Measurements from ENCODE around the gene KIF22.

Gene KIF22

DNA sequence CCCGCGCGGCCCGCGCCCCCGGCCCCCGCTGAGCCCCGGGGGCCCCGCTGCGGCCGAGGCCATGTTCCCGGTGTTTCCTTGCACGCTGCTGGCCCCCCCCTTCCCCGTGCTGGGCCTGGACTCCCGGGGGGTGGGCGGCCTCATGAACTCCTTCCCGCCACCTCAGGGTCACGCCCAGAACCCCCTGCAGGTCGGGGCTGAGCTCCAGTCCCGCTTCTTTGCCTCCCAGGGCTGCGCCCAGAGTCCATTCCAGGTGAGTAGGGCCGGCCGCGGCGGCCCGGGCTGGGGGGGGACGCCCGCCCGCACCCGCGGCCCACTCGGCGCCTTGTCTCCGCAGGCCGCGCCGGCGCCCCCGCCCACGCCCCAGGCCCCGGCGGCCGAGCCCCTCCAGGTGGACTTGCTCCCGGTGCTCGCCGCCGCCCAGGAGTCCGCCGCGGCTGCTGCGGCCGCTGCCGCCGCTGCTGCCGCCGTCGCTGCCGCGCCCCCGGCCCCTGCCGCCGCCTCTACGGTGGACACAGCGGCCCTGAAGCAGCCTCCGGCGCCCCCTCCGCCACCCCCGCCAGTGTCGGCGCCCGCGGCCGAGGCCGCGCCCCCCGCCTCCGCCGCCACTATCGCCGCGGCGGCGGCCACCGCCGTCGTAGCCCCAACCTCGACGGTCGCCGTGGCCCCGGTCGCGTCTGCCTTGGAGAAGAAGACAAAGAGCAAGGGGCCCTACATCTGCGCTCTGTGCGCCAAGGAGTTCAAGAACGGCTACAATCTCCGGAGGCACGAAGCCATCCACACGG is 16.3 kb downstream of the KIF22 start:
- TF ChIP-seq CTCF (IDR thresholded peaks at IDR 0.05; ENCODE audit: low read length, missing control alignments) = no peak
- H3K4me3 ChIP-seq (replicated peaks; ENCODE audit: low read depth, low read length) = peak overlapping the region; percentile 66
- no peak for DNase-seq (ENCODE audit: low read depth)

DNA sequence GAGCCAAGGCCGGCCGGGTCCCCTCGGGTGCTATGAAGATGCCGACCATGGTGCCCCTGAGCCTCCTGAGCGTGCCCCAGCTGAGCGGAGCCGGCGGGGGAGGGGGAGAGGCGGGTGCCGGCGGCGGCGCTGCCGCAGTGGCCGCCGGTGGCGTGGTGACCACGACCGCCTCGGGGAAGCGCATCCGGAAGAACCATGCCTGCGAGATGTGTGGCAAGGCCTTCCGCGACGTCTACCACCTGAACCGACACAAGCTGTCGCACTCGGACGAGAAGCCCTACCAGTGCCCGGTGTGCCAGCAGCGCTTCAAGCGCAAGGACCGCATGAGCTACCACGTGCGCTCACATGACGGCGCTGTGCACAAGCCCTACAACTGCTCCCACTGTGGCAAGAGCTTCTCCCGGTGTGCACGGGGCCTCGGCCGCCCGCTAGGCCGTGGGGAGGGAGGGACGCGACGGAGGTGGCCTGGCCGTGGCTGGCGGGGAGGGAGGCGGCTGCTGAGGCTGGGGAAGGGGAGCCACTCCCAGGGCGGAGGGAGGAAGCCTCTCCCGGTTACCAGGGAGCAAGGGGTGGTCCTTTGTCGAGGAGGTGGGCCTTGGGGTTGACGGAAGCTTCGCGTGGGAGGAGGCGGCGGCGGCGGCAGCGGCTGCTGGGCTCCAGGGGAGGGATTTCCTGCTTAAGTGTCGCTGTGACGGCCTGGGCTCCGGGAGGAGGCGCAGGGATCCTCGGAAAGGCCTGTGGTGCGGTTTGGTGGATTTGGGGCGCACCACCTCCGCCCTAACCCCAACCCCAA is 17.1 kb downstream of the KIF22 start:
- H3K4me3 ChIP-seq (replicated peaks; ENCODE audit: low read depth, low read length) = peak overlapping the region; percentile 66
- TF ChIP-seq CTCF (IDR thresholded peaks at IDR 0.05; ENCODE audit: low read length, missing control alignments) = peak; percentile 42
- DNase-seq (ENCODE audit: low read depth) = peak; percentile 95

DNA sequence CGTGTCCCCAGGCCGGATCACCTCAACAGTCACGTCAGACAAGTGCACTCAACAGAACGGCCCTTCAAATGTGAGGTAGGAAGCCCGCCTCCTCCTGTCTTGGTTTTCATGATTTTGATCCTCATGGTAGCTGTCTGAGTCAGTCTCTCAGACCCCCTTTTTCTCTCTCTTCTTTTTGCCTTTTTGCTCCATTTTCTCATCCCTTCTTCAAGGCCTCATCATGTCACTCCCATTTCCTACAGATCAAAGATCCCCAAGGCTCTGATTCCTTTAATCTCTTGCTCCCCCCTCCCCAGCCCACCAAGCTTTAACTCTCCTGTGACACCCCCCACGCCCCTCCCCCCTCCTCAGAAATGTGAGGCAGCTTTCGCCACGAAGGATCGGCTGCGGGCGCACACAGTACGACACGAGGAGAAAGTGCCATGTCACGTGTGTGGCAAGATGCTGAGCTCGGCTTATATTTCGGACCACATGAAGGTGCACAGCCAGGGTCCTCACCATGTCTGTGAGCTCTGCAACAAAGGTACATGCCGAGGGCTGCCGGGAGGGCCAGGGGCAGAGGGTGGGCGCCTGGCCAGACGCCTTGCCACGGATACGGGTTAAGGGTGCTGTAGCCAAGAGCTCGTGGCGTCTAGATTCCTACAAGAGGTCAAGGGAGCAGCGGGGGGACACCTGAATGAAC is 17.8 kb downstream of the KIF22 start:
- no peak for DNase-seq (ENCODE audit: low read depth)
- no peak for TF ChIP-seq CTCF (IDR thresholded peaks at IDR 0.05; ENCODE audit: low read length, missing control alignments)
- H3K4me3 ChIP-seq (replicated peaks; ENCODE audit: low read depth, low read length) = peak overlapping the region; percentile 66

DNA sequence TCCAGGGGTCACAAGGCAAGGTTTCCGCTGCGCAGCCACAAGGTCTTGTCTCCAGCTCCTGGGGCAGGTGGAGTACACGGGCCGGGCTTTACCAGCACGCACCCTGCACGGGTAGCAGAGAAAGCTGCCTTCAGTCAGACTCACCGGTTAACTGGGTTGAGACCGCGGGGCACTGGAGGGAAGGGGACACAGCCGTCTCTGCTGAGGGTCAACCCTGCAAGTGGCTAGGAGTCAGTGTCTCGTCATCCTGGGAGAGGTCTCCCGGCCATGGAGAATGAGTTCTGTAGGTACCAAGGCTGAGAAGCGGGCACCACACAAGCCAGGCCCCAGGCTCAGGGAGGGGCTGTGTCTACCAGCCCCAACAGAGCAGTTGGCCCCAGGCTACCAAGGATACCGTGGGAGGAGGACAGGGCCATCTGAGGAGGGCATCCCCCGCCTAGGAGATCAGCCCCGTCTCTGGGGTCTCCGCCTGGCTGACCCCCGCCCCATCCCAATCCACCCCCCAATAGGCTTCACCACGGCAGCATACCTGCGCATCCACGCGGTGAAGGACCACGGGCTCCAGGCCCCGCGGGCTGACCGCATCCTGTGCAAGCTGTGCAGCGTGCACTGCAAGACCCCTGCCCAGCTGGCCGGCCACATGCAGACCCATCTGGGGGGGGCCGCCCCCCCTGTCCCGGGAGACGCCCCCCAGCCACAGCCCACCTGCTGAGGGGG is 18.6 kb downstream of the KIF22 start:
- no peak for DNase-seq (ENCODE audit: low read depth)
- no peak for TF ChIP-seq CTCF (IDR thresholded peaks at IDR 0.05; ENCODE audit: low read length, missing control alignments)
- peak overlapping the region; percentile 66 for H3K4me3 ChIP-seq (replicated peaks; ENCODE audit: low read depth, low read length)

GRCh38 chr16:29809850-29810698 is 19.5 kb downstream of the KIF22 start:
- H3K4me3 ChIP-seq (replicated peaks; ENCODE audit: low read depth, low read length) = peak overlapping the region; percentile 12
- DNase-seq (ENCODE audit: low read depth) = no peak

More at GRCh38 chr16:29809850-29810698, 19.5 kb downstream of the KIF22 start:
- TF ChIP-seq CTCF (IDR thresholded peaks at IDR 0.05; ENCODE audit: low read length, missing control alignments) = no peak
